SK-N-SH treated with all-trans-retinoic acid at 6 μM for 48 hours (cell line): ENCODE results near the gene INPP5B.

Experiments used
- ATAC-seq: fragments of 200-7000 bp; cut with Tn5 transposase; 3 replicates; pipeline ENCODE4 v1.9.1; 2020; ENCODE audit warnings: mild to moderate bottlenecking, moderate library complexity
- ARNTL ChIP-seq: fragments of 450-650 bp; formaldehyde crosslinking; IDR thresholded peaks from 2 replicates; pipeline ENCODE4 v1.5.0; 2020; ENCODE audit warnings: low read depth, mild to moderate bottlenecking, moderate library complexity, borderline replicate concordance
- BACH2 ChIP-seq: fragments of 250-450 bp; sonication (Bioruptor Pico); IDR thresholded peaks from 2 replicates; pipeline ENCODE4 v1.9.0; 2021; ENCODE audit warnings: mild to moderate bottlenecking, borderline replicate concordance
- CREB5 ChIP-seq: fragments of 250-450 bp; sonication (Bioruptor Pico); IDR thresholded peaks from 2 replicates; pipeline ENCODE4 v1.5.1; 2020; ENCODE audit warnings: low read depth, mild to moderate bottlenecking, moderate library complexity
- CSDC2 ChIP-seq: fragments of 250-450 bp; sonication (Bioruptor Pico); IDR thresholded peaks from 2 replicates; pipeline ENCODE4 v1.5.0; 2020; ENCODE audit warnings: mild to moderate bottlenecking, moderate library complexity
- CSRNP3 ChIP-seq: fragments of 250-450 bp; sonication (Bioruptor Pico); IDR thresholded peaks from 2 replicates; pipeline ENCODE4 v1.5.1; 2021; ENCODE audit warnings: mild to moderate bottlenecking, moderate library complexity
- GLIS3 ChIP-seq: fragments of 250-450 bp; sonication (Bioruptor Pico); IDR thresholded peaks from 2 replicates; pipeline ENCODE4 v1.5.0; 2020; ENCODE audit warnings: mild to moderate bottlenecking, moderate library complexity
- ISL1 ChIP-seq: fragments of 250-450 bp; sonication (Bioruptor Pico); IDR thresholded peaks from 2 replicates; pipeline ENCODE4 v2.1.2; 2022; ENCODE audit warnings: mild to moderate bottlenecking, moderate library complexity
- OSR1 ChIP-seq: fragments of 250-450 bp; sonication (Bioruptor Pico); IDR thresholded peaks from 2 replicates; pipeline ENCODE4 v1.8.0; 2022; ENCODE audit warnings: moderate library complexity, mild to moderate bottlenecking, inconsistent platforms
- PATZ1 ChIP-seq: fragments of 250-450 bp; sonication (Bioruptor Pico); IDR thresholded peaks from 2 replicates; pipeline ENCODE4 v1.8.0; 2020; ENCODE audit warnings: mild to moderate bottlenecking, moderate library complexity, borderline replicate concordance
- POU6F1 ChIP-seq: fragments of 250-450 bp; sonication (Bioruptor Pico); IDR thresholded peaks from 2 replicates; pipeline ENCODE4 v1.8.0; 2021; ENCODE audit warnings: low read depth, mild to moderate bottlenecking, moderate library complexity, borderline replicate concordance
- PPARA ChIP-seq: fragments of 250-450 bp; sonication (Bioruptor Pico); IDR thresholded peaks from 2 replicates; pipeline ENCODE4 v1.5.0; 2020; ENCODE audit warnings: mild to moderate bottlenecking, borderline replicate concordance
- RARB ChIP-seq: fragments of 250-450 bp; sonication (Bioruptor Pico); IDR thresholded peaks from 2 replicates; pipeline ENCODE4 v1.8.0; 2021; ENCODE audit warnings: mild to moderate bottlenecking, moderate library complexity
- SNAI2 ChIP-seq: fragments of 250-450 bp; sonication (Bioruptor Pico); IDR thresholded peaks from 2 replicates; pipeline ENCODE4 v1.5.0; 2020; ENCODE audit warnings: mild to moderate bottlenecking, moderate library complexity
- TCF4 ChIP-seq: fragments of 250-450 bp; sonication (Bioruptor Pico); IDR thresholded peaks from 2 replicates; pipeline ENCODE4 v1.8.0; 2021; ENCODE audit warnings: mild to moderate bottlenecking, moderate library complexity, borderline replicate concordance
- TSHZ2 ChIP-seq: fragments of 250-450 bp; sonication (Bioruptor Pico); IDR thresholded peaks from 2 replicates; pipeline ENCODE4 v1.5.0; 2020; ENCODE audit warnings: mild to moderate bottlenecking, moderate library complexity
- ZC3H10 ChIP-seq: fragments of 250-450 bp; sonication (Bioruptor Pico); IDR thresholded peaks from 2 replicates; pipeline ENCODE4 v1.5.1; 2021; ENCODE audit warnings: mild to moderate bottlenecking, moderate library complexity
- ZFP3 ChIP-seq: fragments of 250-450 bp; sonication (Bioruptor Pico); IDR thresholded peaks from 2 replicates; pipeline ENCODE4 v1.5.0; 2020; ENCODE audit warnings: mild to moderate bottlenecking, moderate library complexity
- ZNF565 ChIP-seq: fragments of 450-650 bp; formaldehyde crosslinking; conservative IDR thresholded peaks from 2 replicates; pipeline ENCODE4 v1.5.0; 2020; ENCODE audit warnings: low read depth, mild to moderate bottlenecking, moderate library complexity
- ZNF8 ChIP-seq: fragments of 450-650 bp; formaldehyde crosslinking; IDR thresholded peaks from 2 replicates; pipeline ENCODE4 v1.5.0; 2020; ENCODE audit warnings: mild to moderate bottlenecking, moderate library complexity

INPP5B gene

GRCh38 chr1:37902983-37903382, 43.9 kb downstream of the INPP5B start:
- no peak for ATAC-seq
- TF ChIP-seq TCF4 (CRISPR knock-in tag): no peak
- no peak for TF ChIP-seq ZC3H10
- TF ChIP-seq CSRNP3: no peak
- TF ChIP-seq ARNTL: no peak
- no peak for TF ChIP-seq ZNF565 (CRISPR knock-in tag)
- TF ChIP-seq ISL1 (CRISPR knock-in tag): no peak
- TF ChIP-seq PPARA (CRISPR knock-in tag): no peak
- TF ChIP-seq TSHZ2 (CRISPR knock-in tag): no peak
- TF ChIP-seq OSR1: no peak
- no peak for TF ChIP-seq PATZ1
- TF ChIP-seq RARB (CRISPR knock-in tag): no peak
- no peak for TF ChIP-seq ZFP3
- TF ChIP-seq BACH2 (CRISPR knock-in tag): no peak
- no peak for TF ChIP-seq POU6F1 (CRISPR knock-in tag)

GRCh38 chr1:37901893-37902225, 45.0 kb downstream of the INPP5B start:
- no peak for ATAC-seq
- TF ChIP-seq ZNF8 (no peak), CREB5 (CRISPR knock-in tag) (no peak), ISL1 (CRISPR knock-in tag) (no peak), CSDC2 (no peak), ZNF565 (CRISPR knock-in tag) (no peak), SNAI2 (CRISPR knock-in tag) (no peak), TSHZ2 (CRISPR knock-in tag) (no peak), POU6F1 (CRISPR knock-in tag) (no peak), OSR1 (no peak), PATZ1 (no peak), ZC3H10 (no peak), PPARA (CRISPR knock-in tag) (no peak), BACH2 (CRISPR knock-in tag) (no peak), GLIS3 (CRISPR knock-in tag) (no peak)
